ENCODE data around the gene MORC2.

- TF ChIP-seq CTCF (tag by site-specific recombination; IDR thresholded peaks at IDR 0.05) (no peak), SP7 (tag by site-specific recombination; IDR thresholded peaks at IDR 0.05) (no peak), BCL11A (tag by site-specific recombination; IDR thresholded peaks at IDR 0.05; ENCODE audit: low read depth) (no peak), ZNF335 (tag by site-specific recombination; conservative IDR thresholded peaks at IDR 0.05) (no peak), SP3 (tag by site-specific recombination; IDR thresholded peaks at IDR 0.05) (no peak), YY1 (tag by site-specific recombination; IDR thresholded peaks at IDR 0.05) (no peak), REST (tag by site-specific recombination; IDR thresholded peaks at IDR 0.05) (no peak), ZBTB8A (tag by site-specific recombination; IDR thresholded peaks at IDR 0.05) (no peak), ZNF404 (tag by site-specific recombination; IDR thresholded peaks at IDR 0.05) (no peak), IKZF3 (tag by site-specific recombination; IDR thresholded peaks at IDR 0.05) (no peak), ZNF473 (tag by site-specific recombination; IDR thresholded peaks at IDR 0.05) (no peak)
Observed at GRCh38 chr22:30882974-30883533, 85.5 kb downstream of the MORC2 start.
